D341Med (cell line): ENCODE measurements around the gene ARSH.
"Not testable (repeated sequence)": the region's sequence is repeated elsewhere in the genome, so short reads cannot be mapped to it uniquely, and the experiment has no call there.

ENCODE experiments used
- DNase-seq: peaks from one replicate; pipeline ENCODE4 v3.0.0; 2012; ENCODE audit warnings: low spot score

The ARSH gene

GRCh38 chrX:3006495-3006894 lies at the start of gene ARSH:
ARSH (plus strand) TSS chrX:3006546; CDS start chrX:3006613, 67 bp downstream.
- DNase-seq, result no peak

GRCh38 chrX:2958199-2958598 lies 48.1 kb upstream of the ARSH start:
- DNase-seq, result no peak

GRCh38 chrX:2960861-2961515 lies 45.4 kb upstream of the ARSH start:
- DNase-seq, result no peak

- DNase-seq, result no peak
Measured at GRCh38 chrX:2962381-2962780, 44.0 kb upstream of the ARSH start.

GRCh38 chrX:2963449-2963848 lies 42.9 kb upstream of the ARSH start:
- DNase-seq, result not testable (repeated sequence)

- DNase-seq, result not testable (repeated sequence)
Measured at GRCh38 chrX:2963992-2964794, 42.2 kb upstream of the ARSH start.

- DNase-seq, result no peak
Measured at GRCh38 chrX:2965965-2966364, 40.4 kb upstream of the ARSH start.

- no peak for DNase-seq
Measured at GRCh38 chrX:2967012-2967411, 39.3 kb upstream of the ARSH start.

GRCh38 chrX:2967584-2967983 lies 38.8 kb upstream of the ARSH start:
- no peak for DNase-seq

GRCh38 chrX:2967998-2968909 lies 38.1 kb upstream of the ARSH start:
- no peak for DNase-seq

- DNase-seq, result no peak
Measured at GRCh38 chrX:2969021-2969420, 37.3 kb upstream of the ARSH start.

GRCh38 chrX:2972391-2972790 lies 34.0 kb upstream of the ARSH start:
- no peak for DNase-seq

- no peak for DNase-seq
Measured at GRCh38 chrX:2974961-2975360, 31.4 kb upstream of the ARSH start.

GRCh38 chrX:2978639-2979038 lies 27.7 kb upstream of the ARSH start:
- DNase-seq, result not testable (repeated sequence)

- DNase-seq, result no peak
Measured at GRCh38 chrX:2984342-2984741, 22.0 kb upstream of the ARSH start.

GRCh38 chrX:2989565-2989964 lies 16.8 kb upstream of the ARSH start:
- no peak for DNase-seq

GRCh38 chrX:3010532-3010931 lies 4.2 kb downstream of the ARSH start:
- DNase-seq, result no peak

- DNase-seq, result no peak
Measured at GRCh38 chrX:3017492-3017891, 11.1 kb downstream of the ARSH start.

GRCh38 chrX:3024176-3024575 lies 17.8 kb downstream of the ARSH start:
- DNase-seq, result no peak

GRCh38 chrX:3026074-3026815 lies 19.9 kb downstream of the ARSH start:
- no peak for DNase-seq

GRCh38 chrX:3029129-3029528 lies 22.8 kb downstream of the ARSH start:
- no peak for DNase-seq

- no peak for DNase-seq
Measured at GRCh38 chrX:3037218-3037617, 30.9 kb downstream of the ARSH start.
